Esophagus muscularis mucosa (tissue), 4 donors: Measurements from ENCODE around the gene THSD1.

ENCODE experiments used
- EP300 ChIP-seq: sonication (generic); formaldehyde crosslinking; IDR thresholded peaks from one replicate; pipeline ENCODE4 v1.6.1; 2017; ENCODE audit warnings: antibody characterized with exemption
- POLR2A ChIP-seq: fragments of 450-650 bp; IDR thresholded peaks from one replicate; pipeline ENCODE4 v1.6.1; 2017; ENCODE audit warnings: antibody characterized with exemption, moderate library complexity, mild to moderate bottlenecking, low read depth
- POLR2AphosphoS5 ChIP-seq, 2 donors: sonication (generic); formaldehyde crosslinking; IDR thresholded peaks; one replicate each; pipeline ENCODE4 v1.6.1; 2017; ENCODE audit warnings: antibody characterized with exemption in 2 of 2
- TF ChIP-seq, protein P1 (sequence below), 3 experiments: fragments of 200-600 bp in 2 of 3; fragments of 450-650 bp in 1 of 3; sonication (generic) in 2 of 3; IDR thresholded peaks; one replicate each; pipeline ENCODE4 v1.5.1; 2017 to 2019; ENCODE audit warnings: antibody characterized with exemption in 3 of 3, mild to moderate bottlenecking in 2 of 3, moderate library complexity in 1 of 3

DNA sequence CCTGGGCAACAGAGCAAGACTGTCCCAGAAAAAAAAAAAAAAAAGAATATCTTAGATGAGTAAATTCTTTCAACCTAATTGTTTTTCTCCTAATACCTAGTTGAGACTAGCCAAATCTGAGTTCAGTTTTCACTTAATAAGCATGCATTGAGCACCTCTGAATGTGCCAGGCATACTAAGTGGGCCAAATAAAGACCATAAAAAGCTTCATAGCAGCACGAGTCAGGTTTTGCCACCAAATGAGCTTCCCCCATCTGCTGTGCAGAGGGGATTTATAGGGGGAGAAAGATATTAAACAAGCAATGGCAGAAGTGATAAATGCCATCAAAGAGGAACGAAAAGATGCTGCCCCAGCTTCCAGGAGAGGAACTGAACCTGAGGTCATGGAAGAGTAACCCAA is 11.4 kb downstream of the THSD1 start:
- TF ChIP-seq, protein P1, sequence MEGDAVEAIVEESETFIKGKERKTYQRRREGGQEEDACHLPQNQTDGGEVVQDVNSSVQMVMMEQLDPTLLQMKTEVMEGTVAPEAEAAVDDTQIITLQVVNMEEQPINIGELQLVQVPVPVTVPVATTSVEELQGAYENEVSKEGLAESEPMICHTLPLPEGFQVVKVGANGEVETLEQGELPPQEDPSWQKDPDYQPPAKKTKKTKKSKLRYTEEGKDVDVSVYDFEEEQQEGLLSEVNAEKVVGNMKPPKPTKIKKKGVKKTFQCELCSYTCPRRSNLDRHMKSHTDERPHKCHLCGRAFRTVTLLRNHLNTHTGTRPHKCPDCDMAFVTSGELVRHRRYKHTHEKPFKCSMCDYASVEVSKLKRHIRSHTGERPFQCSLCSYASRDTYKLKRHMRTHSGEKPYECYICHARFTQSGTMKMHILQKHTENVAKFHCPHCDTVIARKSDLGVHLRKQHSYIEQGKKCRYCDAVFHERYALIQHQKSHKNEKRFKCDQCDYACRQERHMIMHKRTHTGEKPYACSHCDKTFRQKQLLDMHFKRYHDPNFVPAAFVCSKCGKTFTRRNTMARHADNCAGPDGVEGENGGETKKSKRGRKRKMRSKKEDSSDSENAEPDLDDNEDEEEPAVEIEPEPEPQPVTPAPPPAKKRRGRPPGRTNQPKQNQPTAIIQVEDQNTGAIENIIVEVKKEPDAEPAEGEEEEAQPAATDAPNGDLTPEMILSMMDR (IDR thresholded peaks at IDR 0.05): no peak
- TF ChIP-seq EP300 (no peak), POLR2A (no peak), POLR2AphosphoS5 (IDR thresholded peaks at IDR 0.05) (no peak)
